Measurements from ENCODE around the gene MMP11.

MMP11 gene

GRCh38 chr22:23744001-23744400 is 28.6 kb upstream of the MMP11 start:
- Histone ChIP-seq H3K36me3 (ENCODE audit: low read depth) (0 out of 2 replicates have a peak, but pooled peaks cover 5% of the 10 kb centered on the region), H3K4me1 (ENCODE audit: insufficient read depth, poor library complexity, severe bottlenecking) (no peaks in the 10 kb centered on the region), H3K27me3 (ENCODE audit: insufficient read depth, poor library complexity, severe bottlenecking) (no peaks in the 10 kb centered on the region), H3K27ac (ENCODE audit: poor library complexity, severe bottlenecking) (no peak overlapping the region), H3K4me3 (ENCODE audit: severe bottlenecking) (no peak overlapping the region), H3K9me3 (ENCODE audit: severe bottlenecking) (no peaks in the 10 kb centered on the region)
- no peak for DNase-seq (ENCODE audit: low spot score)
- no peak for TF ChIP-seq CTCF (IDR thresholded peaks at IDR 0.05; ENCODE audit: poor library complexity, severe bottlenecking)
- ATAC-seq (ENCODE audit: low read depth) = no peak

- Histone ChIP-seq H3K27me3 (ENCODE audit: insufficient read depth, poor library complexity, severe bottlenecking) (no peaks in the 10 kb centered on the region), H3K27ac (ENCODE audit: poor library complexity, severe bottlenecking) (no peak overlapping the region), H3K9me3 (ENCODE audit: severe bottlenecking) (no peaks in the 10 kb centered on the region), H3K36me3 (ENCODE audit: low read depth) (0 out of 2 replicates have a peak, but pooled peaks cover 5% of the 10 kb centered on the region), H3K4me1 (ENCODE audit: insufficient read depth, poor library complexity, severe bottlenecking) (no peaks in the 10 kb centered on the region), H3K4me3 (ENCODE audit: severe bottlenecking) (no peak overlapping the region)
- no peak for TF ChIP-seq CTCF (IDR thresholded peaks at IDR 0.05; ENCODE audit: poor library complexity, severe bottlenecking)
- DNase-seq (ENCODE audit: low spot score) (no peak), ATAC-seq (ENCODE audit: low read depth) (no peak)
Observed at GRCh38 chr22:23744485-23744884, 28.2 kb upstream of the MMP11 start.

- Histone ChIP-seq H3K27me3 (ENCODE audit: insufficient read depth, poor library complexity, severe bottlenecking) (no peaks in the 10 kb centered on the region), H3K36me3 (ENCODE audit: low read depth) (0 out of 2 replicates have a peak, but pooled peaks cover 5% of the 10 kb centered on the region), H3K4me1 (ENCODE audit: insufficient read depth, poor library complexity, severe bottlenecking) (peaks cover 5% of the 10 kb centered on the region), H3K4me3 (ENCODE audit: severe bottlenecking) (no peak overlapping the region), H3K27ac (ENCODE audit: poor library complexity, severe bottlenecking) (no peak overlapping the region), H3K9me3 (ENCODE audit: severe bottlenecking) (no peaks in the 10 kb centered on the region)
- ATAC-seq (ENCODE audit: low read depth) (no peak), DNase-seq (ENCODE audit: low spot score) (no peak)
- TF ChIP-seq CTCF (IDR thresholded peaks at IDR 0.05; ENCODE audit: poor library complexity, severe bottlenecking) = no peak
Observed at GRCh38 chr22:23745791-23746190, 26.9 kb upstream of the MMP11 start.

- Histone ChIP-seq H3K27me3 (ENCODE audit: insufficient read depth, poor library complexity, severe bottlenecking) (no peaks in the 10 kb centered on the region), H3K4me1 (ENCODE audit: insufficient read depth, poor library complexity, severe bottlenecking) (peaks cover 7% of the 10 kb centered on the region), H3K27ac (ENCODE audit: poor library complexity, severe bottlenecking) (peak overlapping the region; percentile 64), H3K4me3 (ENCODE audit: severe bottlenecking) (peak overlapping the region; percentile 64), H3K9me3 (ENCODE audit: severe bottlenecking) (no peaks in the 10 kb centered on the region), H3K36me3 (ENCODE audit: low read depth) (no peaks in the 10 kb centered on the region)
- DNase-seq (ENCODE audit: low spot score) = no peak
- no peak for TF ChIP-seq CTCF (IDR thresholded peaks at IDR 0.05; ENCODE audit: poor library complexity, severe bottlenecking)
- no peak for ATAC-seq (ENCODE audit: low read depth)
Observed at GRCh38 chr22:23749841-23750301, 22.8 kb upstream of the MMP11 start.

- peak overlapping the region; percentile 64 for H3K4me3 ChIP-seq (ENCODE audit: severe bottlenecking)
- DNase-seq (ENCODE audit: low spot score) = no peak
- no peak for TF ChIP-seq CTCF (IDR thresholded peaks at IDR 0.05; ENCODE audit: poor library complexity, severe bottlenecking)
- peak overlapping the region; percentile 64 for H3K27ac ChIP-seq (ENCODE audit: poor library complexity, severe bottlenecking)
- no peaks in the 10 kb centered on the region for H3K9me3 ChIP-seq (ENCODE audit: severe bottlenecking)
- H3K36me3 ChIP-seq (ENCODE audit: low read depth) = no peaks in the 10 kb centered on the region
- no peaks in the 10 kb centered on the region for H3K27me3 ChIP-seq (ENCODE audit: insufficient read depth, poor library complexity, severe bottlenecking)
- peak; percentile 17 for ATAC-seq (ENCODE audit: low read depth)
- H3K4me1 ChIP-seq (ENCODE audit: insufficient read depth, poor library complexity, severe bottlenecking) = peaks cover 7% of the 10 kb centered on the region
Observed at GRCh38 chr22:23750367-23750713, 22.3 kb upstream of the MMP11 start.

All from RWPE2 (cell line).